GM12878 (cell line): Measurements from ENCODE around the gene SFXN4. TPM values are rescaled to one million over a fixed set of nuclear protein-coding genes. Genes with fewer than 3 reads are reported as not detected.

Source experiments
- ATAC-seq: fragments of 200-7000 bp; cut with Tn5 transposase; 3 replicates; pipeline ENCODE4 v1.9.1; 2020; ENCODE audit warnings: mild to moderate bottlenecking, moderate library complexity
- BruUV-seq: library from RNA; stranded (reverse); fragments of 400-500 nt; replicated peaks from 2 replicates; lab custom pipeline; 2021; lab: Mats Ljungman, UMichigan
- CTCF ChIA-PET: fragments of 300-600 bp; sonication (Branson Sonifier 250); formaldehyde crosslinking; extraction: SDS; loops from one replicate; lab custom pipeline; 2021; ENCODE audit warnings: inconsistent platforms; lab: Yijun Ruan, JAX
- POLR2A ChIA-PET: fragments of 350-600 bp; formaldehyde crosslinking; extraction: SDS; loops from one replicate; lab custom pipeline; 2021; ENCODE audit warnings: inconsistent platforms; lab: Charles Lee
- RAD21 ChIA-PET: fragments of 300-600 bp; sonication (Branson Sonifier 250); formaldehyde crosslinking; loops from one replicate; lab custom pipeline; 2023; ENCODE audit warnings: antibody characterized with exemption; ENCODE audit not compliant: unreplicated experiment; lab: Charles Lee
- SMC1A ChIA-PET: fragments of 300-600 bp; sonication (Branson Sonifier 250); formaldehyde crosslinking; loops from one replicate; lab custom pipeline; 2023; ENCODE audit not compliant: unreplicated experiment, uncharacterized antibody; lab: Charles Lee
- DNase-seq: peaks from one replicate; pipeline ENCODE4 v3.0.0-alpha.2; 2011; ENCODE audit warnings: low read depth, low spot score
- FAIRE-seq: peaks from 3 replicates; lab custom pipeline; 2011; peaks lifted over from hg19 to GRCh38; lab: Jason Lieb, UNC
- H2AFZ ChIP-seq: 2 replicates; pipeline ENCODE4 v1.6.0; 2011; ENCODE audit warnings: low read depth, low read length, control low read depth; ENCODE audit not compliant: control insufficient read depth
- H3K27ac ChIP-seq: 2 replicates; pipeline ENCODE4 v1.5.1; 2011; ENCODE audit warnings: control low read depth; ENCODE audit not compliant: control insufficient read depth, insufficient read depth
- H3K27me3 ChIP-seq, 2 experiments: replicated peaks in 1 of 2; 2 replicates each; pipeline versions ENCODE4 v1.6.0 to v1.6.1; 2011; ENCODE audit warnings: low read length in 1 of 2; ENCODE audit not compliant: control insufficient read depth in 2 of 2, insufficient read depth in 2 of 2
- H3K36me3 ChIP-seq, 2 experiments: 2 replicates each; pipeline ENCODE4 v1.5.1; 2011; ENCODE audit warnings: low read length in 1 of 2; ENCODE audit not compliant: control insufficient read depth in 2 of 2, insufficient read depth in 2 of 2
- H3K4me1 ChIP-seq: 2 replicates; pipeline ENCODE4 v1.6.1; 2011; ENCODE audit warnings: mild to moderate bottlenecking, low read length, moderate library complexity, mixed read lengths; ENCODE audit not compliant: control insufficient read depth, insufficient read depth
- H3K4me2 ChIP-seq: 2 replicates; pipeline ENCODE4 v1.6.0; 2011; ENCODE audit warnings: control low read depth; ENCODE audit not compliant: control insufficient read depth, insufficient read depth
- H3K4me3 ChIP-seq: fragments of 200-600 bp; sonication (generic); 2 replicates; pipeline ENCODE4 v1.5.1; 2016
- H3K79me2 ChIP-seq: 2 replicates; pipeline ENCODE4 v1.6.0; 2011; ENCODE audit warnings: low read length; ENCODE audit not compliant: control insufficient read depth, insufficient read depth
- H3K9ac ChIP-seq: 2 replicates; pipeline ENCODE4 v1.8.0; 2011; ENCODE audit warnings: low read length, control low read depth, mixed read lengths; ENCODE audit not compliant: control insufficient read depth, insufficient read depth
- H3K9me3 ChIP-seq: replicated peaks from 3 replicates; pipeline ENCODE4 v1.5.1; 2011; ENCODE audit warnings: mild to moderate bottlenecking, low read length; ENCODE audit not compliant: control insufficient read depth, insufficient read depth
- H4K20me1 ChIP-seq: 2 replicates; pipeline ENCODE4 v1.6.0; 2011; ENCODE audit not compliant: control insufficient read depth, insufficient read depth
- ATF7 ChIP-seq: fragments of 450-650 bp; IDR thresholded peaks from 2 replicates; pipeline ENCODE4 v1.6.1; 2016; ENCODE audit warnings: low read depth, mild to moderate bottlenecking
- BCL11A ChIP-seq: IDR thresholded peaks from 2 replicates; pipeline ENCODE4 v1.6.1; 2011; ENCODE audit warnings: low read depth, low read length
- BHLHE40 ChIP-seq, 2 experiments: fragments of 450-650 bp in 1 of 2; IDR thresholded peaks; 2 replicates each; pipeline ENCODE4 v1.6.1; 2011 to 2017; ENCODE audit warnings: low read depth in 2 of 2, borderline replicate concordance in 1 of 2, improper control_type of control experiment in 1 of 2, low read length in 1 of 2, mild to moderate bottlenecking in 1 of 2
- CEBPB ChIP-seq, 2 experiments: fragments of 150-350 bp in 1 of 2; IDR thresholded peaks; 2 replicates each; pipeline ENCODE4 v1.6.1; 2012 to 2014; ENCODE audit warnings: low read depth in 2 of 2, low read length in 2 of 2, borderline replicate concordance in 1 of 2, inconsistent platforms in 1 of 2
- FOXM1 ChIP-seq: IDR thresholded peaks from 2 replicates; pipeline ENCODE4 v1.6.1; 2012; ENCODE audit warnings: low read depth, mild to moderate bottlenecking, inconsistent platforms, low read length, moderate library complexity
- HDGF ChIP-seq: fragments of 450-650 bp; IDR thresholded peaks from 2 replicates; pipeline ENCODE4 v1.6.1; 2016; ENCODE audit warnings: antibody characterized with exemption
- KAT2A ChIP-seq: conservative IDR thresholded peaks from 2 replicates; pipeline ENCODE4 v1.6.1; 2011; ENCODE audit warnings: low read depth, low read length; ENCODE audit not compliant: control insufficient read depth
- LARP7 ChIP-seq: fragments of 450-650 bp; IDR thresholded peaks from 2 replicates; pipeline ENCODE4 v1.6.1; 2017; ENCODE audit warnings: mild to moderate bottlenecking
- POLR2A ChIP-seq: IDR thresholded peaks from 2 replicates; pipeline ENCODE4 v1.6.1; 2011; ENCODE audit warnings: low read depth, mild to moderate bottlenecking, low read length
- POU2F2 ChIP-seq: IDR thresholded peaks from 3 replicates; pipeline ENCODE4 v1.6.1; 2011; ENCODE audit warnings: low read depth, mild to moderate bottlenecking, low read length, borderline replicate concordance
- RAD51 ChIP-seq: fragments of 450-650 bp; IDR thresholded peaks from 2 replicates; pipeline ENCODE4 v1.6.1; 2016; ENCODE audit warnings: moderate library complexity, mild to moderate bottlenecking, inconsistent platforms
- RUNX3 ChIP-seq: IDR thresholded peaks from 2 replicates; pipeline ENCODE4 v1.6.1; 2012; ENCODE audit warnings: low read length, inconsistent platforms
- SMARCA5 ChIP-seq: fragments of 450-650 bp; IDR thresholded peaks from 2 replicates; pipeline ENCODE4 v1.6.1; 2017; ENCODE audit warnings: mild to moderate bottlenecking
- SREBF1 ChIP-seq: IDR thresholded peaks from 2 replicates; pipeline ENCODE4 v1.6.1; 2012; ENCODE audit warnings: mild to moderate bottlenecking, low read length
- TAF1 ChIP-seq: IDR thresholded peaks from 2 replicates; pipeline ENCODE4 v1.6.1; 2011; ENCODE audit warnings: mild to moderate bottlenecking, low read depth, low read length, borderline replicate concordance
- TCF12 ChIP-seq: IDR thresholded peaks from 2 replicates; pipeline ENCODE4 v1.6.1; 2011; ENCODE audit warnings: low read depth, mild to moderate bottlenecking, low read length
- ZBTB40 ChIP-seq: fragments of 450-650 bp; IDR thresholded peaks from 2 replicates; pipeline ENCODE4 v1.6.1; 2016; ENCODE audit warnings: mild to moderate bottlenecking, moderate library complexity, borderline replicate concordance
- ZNF24 ChIP-seq: fragments of 450-650 bp; IDR thresholded peaks from 2 replicates; pipeline ENCODE4 v1.6.1; 2017; ENCODE audit warnings: antibody characterized with exemption, mild to moderate bottlenecking
- ZNF384 ChIP-seq: IDR thresholded peaks from 2 replicates; pipeline ENCODE4 v1.6.1; 2012; ENCODE audit warnings: low read depth, mild to moderate bottlenecking, low read length, improper control_type of control experiment, borderline replicate concordance
- ZSCAN29 ChIP-seq: fragments of 450-650 bp; IDR thresholded peaks from 2 replicates; pipeline ENCODE4 v1.6.1; 2017; ENCODE audit warnings: mild to moderate bottlenecking, moderate library complexity
- WGBS: methylation state at CpG from one replicate; pipeline ENCODE4 v1.1.6; 2016; ENCODE audit warnings: low lambda C conversion rate; ENCODE audit not compliant: insufficient replicate concordance, insufficient coverage; ENCODE audit errors: missing lambda C conversion rate; 5-methylcytosine and 5-hydroxymethylcytosine counted together
- in situ Hi-C: fragments of 300-500 bp; cut with MboI; formaldehyde crosslinking; loops from 9 replicates; pipeline ENCODE4 v1.14.3; 2018; ENCODE audit warnings: mixed read lengths
- intact Hi-C: fragments of 100-400 bp; cut with micrococcal nuclease; formaldehyde crosslinking; loops from one replicate; pipeline ENCODE4 v1.14.2; 2022; ENCODE audit not compliant: unreplicated experiment
- polyA plus RNA-seq, 11 experiments: library from polyadenylated mRNA; depleted of rRNA in 4 of 11; unstranded in 6 of 11; stranded (reverse) in 5 of 11; fragments of >200 nt; fragmentation: Nextera tagmentation in 4 of 11; fragmentation: Illumina TruSeq in 1 of 11; extraction: Ambion mirVana in 4 of 11; extraction: Trizol in 1 of 11; gene quantifications; 1 replicate in 1 of 11; 2 replicates in 10 of 11; pipeline versions ENCODE4 v1.2.1 to v1.2.3, GENCODE V29; 2011 to 2016; ENCODE audit warnings: inconsistent platforms in 2 of 11, missing spikeins in 2 of 11, low read depth in 1 of 11
- total RNA-seq, 4 experiments: library from RNA; depleted of rRNA in 3 of 4; stranded (reverse); fragments of >200 nt in 3 of 4; fragmentation: Illumina TruSeq in 1 of 4; extraction: Trizol in 1 of 4; gene quantifications; 2 replicates each; pipeline versions ENCODE4 v1.2.1 to v1.2.3, GENCODE V29; 2013 to 2021
- TF ChIP-seq, protein P1 (sequence below): IDR thresholded peaks from 2 replicates; pipeline ENCODE4 v1.6.1; 2011; ENCODE audit warnings: borderline replicate concordance, low read depth, mild to moderate bottlenecking, moderate library complexity, low read length; ENCODE audit not compliant: insufficient read depth, poor library complexity, severe bottlenecking

The SFXN4 gene
- total and polyA plus RNA-seq, 10 of the 15 experiments (the other 5 are each of a cell fraction or from before 2014, with no cell fraction given): 40.7 to 111 (median 48.8) TPM

DNA sequence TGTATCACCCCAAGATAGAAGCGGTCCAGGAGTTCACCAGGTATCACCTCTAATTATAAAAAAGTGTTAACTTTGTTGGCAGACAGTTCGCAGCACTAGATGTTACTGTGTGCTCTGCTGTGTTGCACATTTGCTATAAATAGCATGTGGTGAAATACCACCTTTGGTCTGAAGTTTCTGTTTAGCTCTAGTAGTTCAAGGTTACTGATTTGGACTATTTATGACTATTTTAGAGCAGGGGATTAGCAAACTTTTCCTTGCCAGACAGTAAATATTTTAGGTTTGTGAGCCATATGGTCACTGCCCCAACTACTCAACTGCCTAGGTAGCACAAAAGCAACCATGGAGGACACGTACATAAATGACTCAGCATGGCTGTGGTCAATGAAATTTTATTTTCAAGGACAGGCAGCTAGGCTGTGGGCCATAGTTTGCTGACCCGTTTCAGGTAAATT, 45.1 kb downstream of the SFXN4 start:
- Histone ChIP-seq H3K4me3 (no peak overlapping the region; the same call in 1 of the 2 replicates), H3K27ac (peak overlapping the region; percentile 43), H3K79me2 (no peaks in the 10 kb centered on the region), H3K4me2 (peak overlapping the region; percentile 80), H2AFZ (no peak overlapping the region), H3K36me3 (no peaks in the 10 kb centered on the region; a peak in 1 of 4 replicates), H3K9me3 (no peaks in the 10 kb centered on the region), H3K4me1 (peaks cover 16% of the 10 kb centered on the region), H4K20me1 (no peaks in the 10 kb centered on the region), H3K9ac (no peak overlapping the region; the same call in 1 of the 2 replicates), H3K27me3 (no peaks in the 10 kb centered on the region)
- ChIA-PET RAD21 (interaction anchor here (0.6 to 3.1 kb wide), 7 partner anchors 10 to 38 kb away, joined by 3 to 13 read pairs (median 4); partner anchors contain the start of gene DENND10), SMC1A (interaction anchor here (0.7 to 2.1 kb wide), 9 partner anchors 11 to 422 kb away, joined by 3 to 8 read pairs (median 4); partner anchors contain the start of gene EIF3A), CTCF (interaction anchor here (1.0 to 1.5 kb wide), 5 partner anchors 17 to 82 kb away, joined by 3 to 5 read pairs (median 3); partner anchors contain the start of gene DENND10), POLR2A (interaction anchor here (0.6 to 1.9 kb wide), 2 partner anchors 18 to 430 kb away, joined by 3 to 12 read pairs; no protein-coding TSS in a partner anchor)
- intact Hi-C loops (loop anchor here (5.0 kb wide), 1 partner anchor 43 kb away; no protein-coding TSS in a partner anchor), in situ Hi-C loops (no loop called here)
- BruUV-seq: TSS peak; percentile 44
- ATAC-seq (peak; percentile 95), FAIRE-seq (peak; percentile 98), DNase-seq (peak; percentile 88)
- 10% methylated on average over 4 of the region's 4 CpGs for WGBS
- TF ChIP-seq POLR2A: no peak
- no peak for TF ChIP-seq TAF1
- peak; percentile 93 for TF ChIP-seq RUNX3
- TF ChIP-seq LARP7: no peak; the same call in 1 of the 2 replicates
- no peak for TF ChIP-seq CEBPB (IDR thresholded peaks at IDR 0.05; ENCODE audit: borderline replicate concordance in 1 of 2, low read depth in 2 of 2, low read length in 2 of 2)
- TF ChIP-seq SMARCA5: no peak
- TF ChIP-seq ATF7: peak; percentile 93
- no peak for TF ChIP-seq KAT2A
- peak; percentile 79 for TF ChIP-seq ZNF24
- peak; percentile 87 for TF ChIP-seq FOXM1
- peak in 1 of 2 experiments; percentile 66; a peak in 3 of 4 replicates for TF ChIP-seq BHLHE40 (IDR thresholded peaks at IDR 0.05; ENCODE audit: borderline replicate concordance in 1 of 2, low read depth in 2 of 2, low read length in 1 of 2)
- TF ChIP-seq, protein P1, sequence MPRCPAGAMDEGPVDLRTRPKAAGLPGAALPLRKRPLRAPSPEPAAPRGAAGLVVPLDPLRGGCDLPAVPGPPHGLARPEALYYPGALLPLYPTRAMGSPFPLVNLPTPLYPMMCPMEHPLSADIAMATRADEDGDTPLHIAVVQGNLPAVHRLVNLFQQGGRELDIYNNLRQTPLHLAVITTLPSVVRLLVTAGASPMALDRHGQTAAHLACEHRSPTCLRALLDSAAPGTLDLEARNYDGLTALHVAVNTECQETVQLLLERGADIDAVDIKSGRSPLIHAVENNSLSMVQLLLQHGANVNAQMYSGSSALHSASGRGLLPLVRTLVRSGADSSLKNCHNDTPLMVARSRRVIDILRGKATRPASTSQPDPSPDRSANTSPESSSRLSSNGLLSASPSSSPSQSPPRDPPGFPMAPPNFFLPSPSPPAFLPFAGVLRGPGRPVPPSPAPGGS: peak; percentile 75
- 0 out of 2 replicates have a peak, but pooled peaks have one; percentile 45 for TF ChIP-seq TCF12
- TF ChIP-seq ZSCAN29: peak; percentile 85
- TF ChIP-seq HDGF: no peak
- 0 out of 2 replicates have a peak, but pooled peaks have one; percentile 50 for TF ChIP-seq ZNF384
- TF ChIP-seq SREBF1: no peak
- peak; percentile 76 for TF ChIP-seq RAD51
- peak; percentile 90 for TF ChIP-seq ZBTB40
- TF ChIP-seq POU2F2: 0 out of 3 replicates have a peak, but pooled peaks have one; percentile 48
- no peak; the same call in 1 of the 2 replicates for TF ChIP-seq BCL11A
